ENCODE results near the gene BPHL.

DNA sequence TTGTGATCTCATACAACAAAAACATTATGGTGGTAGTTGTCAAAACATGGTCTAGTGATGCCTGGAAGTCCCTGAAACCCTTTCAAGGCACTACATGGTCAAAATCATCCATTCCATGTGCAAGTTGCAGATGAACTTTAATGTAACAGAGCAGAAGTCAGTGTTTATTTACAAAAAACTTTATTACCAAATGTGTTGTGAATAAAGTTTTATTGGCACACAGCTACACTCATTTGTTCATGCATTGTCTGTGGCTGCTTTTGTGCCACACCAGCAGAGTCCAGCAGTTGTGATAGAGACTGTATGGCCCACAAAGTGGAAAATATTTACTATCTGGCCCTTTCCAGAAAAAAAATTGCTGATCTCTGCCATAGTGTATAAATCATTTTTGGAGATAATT lies 82.2 kb downstream of the BPHL start:
- TF ChIP-seq, protein P1, sequence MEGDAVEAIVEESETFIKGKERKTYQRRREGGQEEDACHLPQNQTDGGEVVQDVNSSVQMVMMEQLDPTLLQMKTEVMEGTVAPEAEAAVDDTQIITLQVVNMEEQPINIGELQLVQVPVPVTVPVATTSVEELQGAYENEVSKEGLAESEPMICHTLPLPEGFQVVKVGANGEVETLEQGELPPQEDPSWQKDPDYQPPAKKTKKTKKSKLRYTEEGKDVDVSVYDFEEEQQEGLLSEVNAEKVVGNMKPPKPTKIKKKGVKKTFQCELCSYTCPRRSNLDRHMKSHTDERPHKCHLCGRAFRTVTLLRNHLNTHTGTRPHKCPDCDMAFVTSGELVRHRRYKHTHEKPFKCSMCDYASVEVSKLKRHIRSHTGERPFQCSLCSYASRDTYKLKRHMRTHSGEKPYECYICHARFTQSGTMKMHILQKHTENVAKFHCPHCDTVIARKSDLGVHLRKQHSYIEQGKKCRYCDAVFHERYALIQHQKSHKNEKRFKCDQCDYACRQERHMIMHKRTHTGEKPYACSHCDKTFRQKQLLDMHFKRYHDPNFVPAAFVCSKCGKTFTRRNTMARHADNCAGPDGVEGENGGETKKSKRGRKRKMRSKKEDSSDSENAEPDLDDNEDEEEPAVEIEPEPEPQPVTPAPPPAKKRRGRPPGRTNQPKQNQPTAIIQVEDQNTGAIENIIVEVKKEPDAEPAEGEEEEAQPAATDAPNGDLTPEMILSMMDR (IDR thresholded peaks at IDR 0.05; ENCODE audit: insufficient read depth, low read length, poor library complexity, severe bottlenecking) = no peak
- TF ChIP-seq EZH2phosphoT487 (conservative IDR thresholded peaks at IDR 0.05; ENCODE audit: low read length) = no peak
